Urothelium cell line (cell line): ENCODE results near the gene SSBP4.
A peak's percentile ranks its signal among the peaks of the same experiment; 100 is the strongest.

ENCODE experiments used
- DNase-seq: peaks from one replicate; pipeline ENCODE4 v3.0.0; 2011; ENCODE audit warnings: low spot score, mixed read lengths
- FAIRE-seq: peaks from 2 replicates; lab custom pipeline; 2011; peaks lifted over from hg19 to GRCh38; lab: Jason Lieb, UNC

The SSBP4 gene

GRCh38 chr19:18441804-18442788, 22.9 kb downstream of the SSBP4 start:
- no peak for DNase-seq
- peak; percentile 83 for FAIRE-seq

DNA sequence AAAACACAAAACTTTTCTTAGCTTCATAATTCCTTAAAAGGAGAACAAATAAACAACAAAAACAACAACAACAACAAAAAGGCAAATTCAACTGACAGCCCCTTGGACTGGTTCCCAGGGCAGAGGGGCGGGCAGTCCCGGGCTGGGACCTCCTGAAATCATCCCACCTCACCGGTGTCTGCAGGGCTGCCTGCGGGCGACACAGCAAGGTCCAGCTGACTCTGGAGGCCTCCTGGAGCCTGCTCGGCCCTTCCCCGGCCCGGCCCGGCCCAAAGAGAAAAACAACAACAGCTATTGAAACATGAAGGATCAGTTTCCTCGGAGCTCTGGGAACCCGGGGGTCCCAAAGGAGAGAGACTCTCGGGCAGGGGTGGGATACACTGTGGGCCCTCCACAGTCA, 23.7 kb downstream of the SSBP4 start:
- DNase-seq = no peak
- no peak for FAIRE-seq

- no peak for FAIRE-seq
- DNase-seq = no peak
Observed at GRCh38 chr19:18443406-18443805, 24.2 kb downstream of the SSBP4 start.

DNA sequence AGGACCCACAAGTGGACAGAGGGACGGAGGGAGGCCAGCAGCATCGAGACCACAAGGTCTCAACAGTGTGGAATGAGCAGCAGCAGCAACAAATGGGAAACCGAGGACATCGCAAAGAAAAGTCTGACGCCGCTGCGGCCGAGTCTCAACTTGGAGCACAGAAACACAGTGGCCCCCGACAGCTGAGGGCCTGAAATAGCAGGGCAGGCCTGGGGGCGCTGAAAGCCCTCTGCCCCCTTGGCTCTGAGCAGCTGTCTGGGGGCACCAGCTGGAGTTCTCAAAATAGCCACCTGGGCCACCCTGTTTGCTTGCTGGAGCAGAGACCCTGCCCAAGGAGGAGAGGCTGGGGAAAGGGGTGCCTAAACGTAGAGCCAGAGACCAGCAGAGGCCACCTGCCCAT, 24.6 kb downstream of the SSBP4 start:
- DNase-seq (no peak), FAIRE-seq (no peak)

DNA sequence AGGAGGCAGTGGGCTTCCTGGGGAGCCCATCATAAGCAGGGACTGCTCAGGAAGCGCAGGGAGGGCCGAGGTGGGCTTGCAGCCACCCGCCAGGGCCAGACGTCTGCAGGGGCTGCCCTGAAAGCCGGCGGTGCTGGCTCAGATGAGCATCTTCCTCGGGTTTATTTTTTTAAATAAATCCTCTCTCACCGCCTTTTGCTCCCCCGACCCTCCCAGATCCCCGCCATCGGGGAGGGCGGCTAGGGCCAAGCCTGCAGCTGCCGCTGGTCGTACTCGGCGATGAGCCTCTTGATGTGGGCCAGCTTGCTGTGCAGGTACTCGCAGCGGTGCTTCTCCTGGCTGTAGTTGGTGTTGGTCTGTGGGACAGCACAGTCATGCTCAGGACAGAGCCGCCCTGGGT, 25.3 kb downstream of the SSBP4 start:
- DNase-seq (no peak), FAIRE-seq (no peak)

DNA sequence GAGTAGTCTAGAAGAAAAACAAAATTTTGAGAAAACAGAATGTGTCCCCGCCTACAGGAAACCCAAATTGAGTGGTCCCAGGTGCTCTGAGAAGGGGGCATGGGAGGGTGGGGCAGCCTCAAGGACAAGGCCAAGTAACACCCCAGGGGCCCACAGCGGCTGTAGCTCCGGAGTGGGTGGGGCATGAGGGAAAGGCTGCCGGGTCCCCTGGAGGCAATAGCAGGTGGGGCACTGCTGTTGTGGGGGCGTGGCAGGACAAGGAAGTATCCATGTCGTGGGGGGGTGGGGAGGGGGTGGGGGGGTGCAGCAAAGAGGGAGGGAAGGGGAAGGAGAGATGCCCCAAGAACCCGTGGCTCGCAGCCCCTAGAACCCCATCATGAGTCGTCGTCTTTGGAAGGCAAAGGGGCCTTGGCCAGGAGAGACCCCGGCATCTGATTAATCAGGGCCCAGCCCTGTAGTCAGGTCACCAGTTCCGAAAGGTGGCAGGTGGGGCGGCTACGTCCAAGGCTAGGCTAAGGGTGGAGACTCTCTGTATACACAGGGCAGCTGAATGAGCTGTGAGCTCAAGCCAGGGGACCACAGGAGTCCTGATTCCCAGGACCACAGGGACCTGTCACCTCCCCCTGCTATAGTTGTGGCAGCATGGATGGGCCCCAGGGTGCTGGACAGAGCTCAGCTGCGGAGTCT, 26.2 kb downstream of the SSBP4 start:
- no peak for FAIRE-seq
- DNase-seq = no peak

DNA sequence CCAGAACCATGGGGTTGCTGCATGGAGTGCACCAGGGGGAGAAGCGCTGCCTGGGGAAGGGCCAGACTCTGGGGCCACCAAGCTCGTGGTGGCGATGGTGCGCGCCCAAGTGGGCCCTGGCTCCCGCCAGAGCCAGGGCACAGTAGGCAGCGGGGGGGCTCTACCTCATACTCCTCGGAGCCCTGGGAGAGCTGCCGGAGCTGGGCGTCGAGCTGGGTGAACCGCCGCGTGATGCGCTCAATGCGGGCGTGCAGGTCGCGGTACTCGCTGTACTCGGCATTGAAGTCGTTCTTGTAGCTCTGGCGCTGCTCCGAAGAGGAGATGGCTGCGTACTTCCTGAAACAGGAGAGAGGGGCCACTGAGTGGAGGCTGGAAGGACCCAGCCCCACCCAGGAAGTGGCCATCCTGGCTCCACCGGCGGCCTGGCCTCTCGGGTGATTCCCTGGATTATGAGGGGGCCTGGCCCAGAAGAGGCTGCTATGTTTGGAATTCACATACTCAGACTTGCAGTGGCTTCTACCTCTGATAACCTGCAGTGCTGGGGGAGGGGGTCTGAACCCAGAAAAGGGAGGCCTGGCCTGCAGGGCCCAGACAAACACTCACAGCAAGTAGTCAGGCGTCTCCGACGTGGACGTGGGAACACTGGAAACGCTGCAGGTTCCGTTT, 27.1 kb downstream of the SSBP4 start:
- DNase-seq (no peak), FAIRE-seq (no peak)

DNA sequence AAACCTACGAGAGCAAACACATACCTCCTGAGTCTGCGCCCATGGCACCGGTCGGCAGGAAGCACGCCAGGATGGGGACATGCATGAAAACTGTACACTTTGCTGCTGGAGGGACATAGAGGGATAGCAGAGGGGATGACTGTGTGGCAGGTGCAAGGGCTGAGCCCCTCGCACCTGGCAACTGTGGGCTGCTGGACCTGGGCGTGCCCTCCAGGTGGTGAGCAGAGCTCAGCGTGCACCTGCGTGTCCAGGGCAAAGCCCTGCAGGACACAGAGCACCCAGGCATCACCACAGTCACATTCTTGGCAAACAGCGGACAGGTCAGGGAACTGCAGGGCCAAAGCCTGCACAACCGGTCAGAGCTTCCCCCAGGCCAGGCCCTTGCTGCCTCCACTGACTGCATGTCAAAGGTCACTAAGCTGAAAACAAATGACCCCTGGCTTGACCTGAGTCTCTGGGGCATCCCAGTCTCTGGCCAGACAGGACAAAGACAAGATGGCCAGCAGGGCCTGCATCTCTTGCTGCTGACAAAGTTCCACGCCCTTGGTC, 27.7 kb downstream of the SSBP4 start:
- DNase-seq (no peak), FAIRE-seq (no peak)

GRCh38 chr19:18449552-18449951, 30.4 kb downstream of the SSBP4 start:
- no peak for DNase-seq
- FAIRE-seq = no peak

DNA sequence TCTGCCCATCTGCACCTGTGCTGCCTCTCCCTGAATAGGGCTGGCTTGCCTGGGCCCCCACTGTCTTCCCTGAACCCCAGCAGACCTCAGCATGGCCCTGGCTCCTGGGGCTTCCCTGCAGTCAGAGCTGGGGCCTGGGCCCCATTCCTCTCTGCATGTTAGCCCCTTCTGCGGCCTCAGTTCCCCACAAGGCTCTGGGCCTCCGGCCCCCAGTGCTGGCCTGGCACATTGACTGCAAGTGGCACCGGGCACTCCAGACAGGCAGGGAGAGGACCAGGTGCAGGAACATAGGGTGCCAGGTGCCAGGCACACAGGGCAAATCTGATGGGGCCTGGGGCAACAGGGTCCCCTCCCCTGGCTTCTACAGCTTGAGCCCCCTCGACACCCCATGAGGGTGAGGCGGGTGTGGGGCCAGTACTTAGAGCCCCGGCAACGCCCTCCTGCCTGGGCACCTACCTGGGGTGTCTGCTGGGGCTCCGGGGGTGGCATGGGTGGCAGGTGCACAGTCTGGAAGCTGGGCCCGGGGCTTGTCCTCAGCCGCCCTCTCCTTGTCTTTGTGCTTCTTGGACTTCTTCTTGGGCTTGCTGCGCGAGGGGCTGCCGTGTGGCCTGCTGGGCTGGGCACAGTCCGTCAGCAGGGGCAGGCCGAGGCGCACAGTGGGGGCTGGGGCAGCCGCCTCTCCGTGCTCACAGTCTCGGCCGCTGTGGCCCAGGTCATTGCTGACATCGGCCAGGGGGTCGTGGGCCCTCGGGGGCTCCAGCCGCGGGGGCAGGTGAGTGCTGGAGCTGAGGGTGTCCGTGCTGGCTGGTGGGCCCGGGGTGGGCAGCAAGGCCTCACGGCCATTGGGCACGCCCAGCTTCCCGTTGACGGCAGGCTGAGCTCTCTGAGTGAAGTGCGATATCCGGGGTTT, 31.1 kb downstream of the SSBP4 start:
- FAIRE-seq = no peak

DNA sequence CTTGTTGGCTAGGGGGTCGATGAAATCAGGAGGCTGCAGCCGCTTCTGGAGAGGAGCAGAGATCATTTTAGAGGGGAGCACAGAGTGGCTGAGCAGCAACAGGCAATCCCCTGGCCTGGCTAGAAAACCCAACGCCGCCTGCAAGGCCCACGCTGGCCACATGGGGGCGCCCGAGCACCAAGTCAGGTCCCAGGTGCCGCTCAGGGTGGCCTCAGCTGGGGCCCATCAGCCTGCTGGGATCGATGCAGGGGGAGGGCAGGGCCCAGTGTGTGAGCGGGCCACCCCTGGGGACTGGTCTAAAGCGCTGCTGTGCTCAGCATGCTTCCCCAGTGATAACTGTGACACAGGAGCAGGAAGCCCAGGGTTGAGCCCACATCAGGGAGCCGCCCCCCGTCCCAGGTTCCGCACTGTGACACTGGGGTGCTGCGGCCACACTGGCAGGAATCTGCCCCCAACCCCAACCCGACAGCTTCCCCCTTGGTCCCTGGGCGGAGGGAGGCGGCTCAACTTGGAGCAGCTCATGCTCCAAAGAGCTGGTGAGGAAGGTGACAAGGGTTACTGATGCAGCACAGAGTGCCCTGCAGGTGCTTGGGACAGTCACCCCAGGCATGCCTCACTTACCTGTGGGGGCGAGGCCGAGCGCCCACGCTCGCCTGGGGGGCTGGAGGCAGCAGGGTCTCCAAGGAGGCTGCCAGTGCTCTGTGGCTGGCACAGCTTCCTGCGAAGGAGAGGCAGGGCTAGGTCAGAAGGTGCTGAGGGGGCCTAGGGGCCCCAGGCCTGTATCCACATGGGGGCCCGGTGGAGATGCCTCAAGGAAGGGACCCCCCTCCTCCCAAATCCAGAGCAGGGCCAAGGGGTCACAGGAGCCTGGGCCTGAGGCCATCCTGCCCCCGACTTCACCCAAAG, 32.0 kb downstream of the SSBP4 start:
- FAIRE-seq = no peak
- DNase-seq = peak; percentile 73

More for the DNA sequence above, 31.1 kb downstream of the SSBP4 start:
- DNase-seq = no peak

GRCh38 chr19:18452386-18452785, 33.2 kb downstream of the SSBP4 start:
- DNase-seq = no peak
- no peak for FAIRE-seq

GRCh38 chr19:18453269-18454024, 34.2 kb downstream of the SSBP4 start:
- FAIRE-seq (no peak), DNase-seq (no peak)

DNA sequence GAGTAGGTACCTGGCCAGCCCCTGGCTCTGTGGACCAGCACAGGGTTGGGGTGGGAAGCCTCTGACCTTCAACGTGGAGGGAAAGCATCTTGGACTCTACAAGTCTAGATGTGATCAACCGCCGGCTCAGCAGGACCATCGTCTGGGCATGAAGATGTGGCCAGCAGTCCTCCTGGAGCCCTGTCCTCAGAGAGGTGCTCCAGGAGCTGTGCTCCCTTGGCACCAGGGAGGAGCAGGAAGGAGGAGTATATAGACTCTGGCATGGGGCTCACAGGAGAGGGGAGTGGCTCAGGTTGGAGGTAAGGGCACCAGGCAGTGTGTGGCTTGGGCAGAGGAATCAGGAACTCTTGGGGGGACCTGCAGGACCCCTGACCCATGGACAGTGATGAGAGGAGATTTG, 37.1 kb downstream of the SSBP4 start:
- FAIRE-seq (no peak), DNase-seq (no peak)

DNA sequence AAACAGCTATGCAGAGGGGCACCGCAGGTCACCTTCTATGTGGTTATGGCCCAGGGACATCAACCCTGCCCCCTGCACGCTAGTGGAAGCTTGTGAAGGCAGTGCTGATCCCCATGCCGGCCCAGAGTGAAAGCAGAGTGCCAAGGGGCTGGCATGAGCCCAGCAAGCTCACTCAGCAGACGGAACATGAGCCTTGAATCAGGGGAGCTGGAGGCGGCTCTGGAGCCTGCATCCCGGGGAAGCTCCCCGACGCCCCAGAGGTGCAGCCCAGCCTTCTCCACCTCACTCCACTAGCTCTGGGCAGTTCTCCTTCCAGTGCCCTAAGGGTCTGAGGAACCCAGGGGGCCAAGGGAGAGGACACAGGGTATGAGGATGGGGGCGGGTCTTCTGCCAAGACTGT, 37.8 kb downstream of the SSBP4 start:
- DNase-seq = no peak
- no peak for FAIRE-seq

GRCh38 chr19:18457483-18458331, 38.5 kb downstream of the SSBP4 start:
- FAIRE-seq (no peak), DNase-seq (no peak)

- FAIRE-seq = no peak
- no peak for DNase-seq
Observed at GRCh38 chr19:18460900-18461299, 41.7 kb downstream of the SSBP4 start.

GRCh38 chr19:18461471-18461870, 42.3 kb downstream of the SSBP4 start:
- FAIRE-seq (no peak), DNase-seq (no peak)
